GM21717 (cell line): ENCODE data around the gene ANKS6.

Source experiments
- ATAC-seq: cut with Tn5 transposase; IDR thresholded peaks from one replicate; pipeline ENCODE4 v1.9.1; 2021; ENCODE audit warnings: mild to moderate bottlenecking, moderate library complexity; ENCODE audit not compliant: unreplicated experiment

Gene ANKS6

GRCh38 chr9:98815391-98815951 lies 19.1 kb upstream of the ANKS6 start:
- no peak for ATAC-seq

GRCh38 chr9:98811051-98811650 lies 14.8 kb upstream of the ANKS6 start:
- ATAC-seq, result no peak

- no peak for ATAC-seq
These were observed 13.9 kb upstream of the ANKS6 start for GRCh38 chr9:98810102-98810842.

GRCh38 chr9:98809311-98810101 lies 13.2 kb upstream of the ANKS6 start:
- no peak for ATAC-seq

- ATAC-seq, result no peak
These were observed 12.5 kb upstream of the ANKS6 start for GRCh38 chr9:98808875-98809274.

GRCh38 chr9:98808411-98808815 lies 12.1 kb upstream of the ANKS6 start:
- no peak for ATAC-seq

- no peak for ATAC-seq
These were observed 11.4 kb upstream of the ANKS6 start for GRCh38 chr9:98807814-98808195.

GRCh38 chr9:98807070-98807813 lies 10.9 kb upstream of the ANKS6 start, which contains the start of gene GALNT12:
TSS of gene GALNT12 (plus strand) at chr9:98807670. CDS start at chr9:98807699, 29 bp downstream.
- ATAC-seq, result no peak

GRCh38 chr9:98806394-98807035 lies 10.2 kb upstream of the ANKS6 start:
- ATAC-seq, result no peak

- ATAC-seq, result no peak
These were observed 9.3 kb upstream of the ANKS6 start for GRCh38 chr9:98805506-98806272.

GRCh38 chr9:98804083-98804482 lies 7.7 kb upstream of the ANKS6 start:
- no peak for ATAC-seq

GRCh38 chr9:98801969-98802371 lies 5.6 kb upstream of the ANKS6 start:
- no peak for ATAC-seq

- ATAC-seq, result no peak
These were observed 5.2 kb upstream of the ANKS6 start for GRCh38 chr9:98801561-98801960.

- ATAC-seq, result no peak
These were observed 1.9 kb upstream of the ANKS6 start for GRCh38 chr9:98798254-98798653.

- no peak for ATAC-seq
These were observed 1.1 kb upstream of the ANKS6 start for GRCh38 chr9:98797491-98797890.

GRCh38 chr9:98795970-98796363 lies 388 bp downstream of the ANKS6 start:
- no peak for ATAC-seq

GRCh38 chr9:98795295-98795955 lies 930 bp downstream of the ANKS6 start:
- no peak for ATAC-seq

- ATAC-seq, result no peak
These were observed 1.6 kb downstream of the ANKS6 start for GRCh38 chr9:98794802-98795201.

- ATAC-seq, result no peak
These were observed 3.3 kb downstream of the ANKS6 start for GRCh38 chr9:98793031-98793430.
